GM13977 (cell line): Measurements from ENCODE around the gene DNAH10.

Experiments used
- DNase-seq: peaks from one replicate; pipeline ENCODE4 v3.0.0; 2012; ENCODE audit warnings: low spot score
- CTCF ChIP-seq: IDR thresholded peaks from 2 replicates; pipeline ENCODE4 v1.5.1; 2012; ENCODE audit warnings: mild to moderate bottlenecking, control low read depth; ENCODE audit not compliant: insufficient read depth; ENCODE audit errors: extremely low read depth, missing control alignments
- in situ Hi-C: fragments of 300-500 bp; cut with MboI; formaldehyde crosslinking; loops from one replicate; pipeline ENCODE4 v1.12.0; 2022; ENCODE audit warnings: low sequenced_read_pairs, low pct_unique_long_range_greater_than_20kb, mixed read lengths, inconsistent platforms; ENCODE audit not compliant: unreplicated experiment

Gene DNAH10

DNA sequence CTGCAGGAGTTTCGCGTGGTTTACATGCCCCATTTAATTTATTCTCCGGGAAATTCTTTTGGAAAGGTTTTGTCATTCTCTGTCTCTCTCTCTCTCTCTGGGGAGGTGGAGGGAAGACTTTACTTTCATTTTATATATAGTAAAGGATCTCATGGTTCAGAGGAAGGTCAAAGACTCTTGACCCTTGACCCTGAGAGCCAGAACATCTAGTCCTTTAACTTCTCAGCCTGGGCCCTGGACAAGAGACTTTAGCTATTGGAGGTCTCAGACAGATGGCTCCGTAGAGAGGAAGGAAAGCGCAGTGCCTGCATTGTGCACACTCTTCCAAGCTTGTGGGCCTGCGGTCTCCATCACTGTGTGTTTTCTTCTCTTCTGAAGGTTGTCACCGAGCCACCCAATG is 166.8 kb downstream of the DNAH10 start:
- DNase-seq = no peak
- in situ Hi-C loops = no loop called here
- TF ChIP-seq CTCF = no peak

DNA sequence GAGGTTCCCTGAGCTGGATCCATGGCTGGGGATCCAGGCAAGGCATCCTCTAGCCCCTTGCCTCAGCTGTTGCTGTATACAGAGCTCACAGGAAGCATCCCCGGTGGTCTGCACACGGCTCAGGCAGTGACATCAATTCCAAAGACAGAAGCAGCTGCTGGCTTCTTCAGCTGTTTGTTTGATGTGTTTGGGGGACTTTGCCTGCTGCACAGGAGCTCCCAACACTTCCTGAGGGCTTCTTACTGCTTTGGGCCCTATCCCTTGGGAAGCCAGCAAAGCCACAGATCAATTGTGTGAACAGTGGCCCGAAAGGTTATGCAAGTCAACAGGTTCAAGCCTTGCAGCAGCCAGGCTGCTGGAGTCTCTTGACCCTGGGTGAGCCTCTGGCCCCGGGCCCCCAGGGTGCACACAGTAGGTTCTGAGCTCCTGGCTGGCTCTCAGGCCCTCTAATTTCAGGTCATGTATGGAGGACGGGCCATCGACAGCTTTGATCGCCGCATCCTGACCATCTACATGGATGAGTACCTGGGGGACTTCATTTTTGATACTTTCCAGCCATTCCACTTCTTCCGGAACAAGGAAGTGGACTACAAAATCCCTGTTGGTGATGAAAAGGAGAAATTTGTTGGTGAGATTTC is 168.0 kb downstream of the DNAH10 start:
- TF ChIP-seq CTCF = no peak
- in situ Hi-C loops = no loop called here
- DNase-seq = no peak

GRCh38 chr12:123931686-123932321 is 169.7 kb downstream of the DNAH10 start:
- in situ Hi-C loops = no loop called here
- TF ChIP-seq CTCF = no peak
- no peak for DNase-seq

- TF ChIP-seq CTCF = no peak
- no peak for DNase-seq
- in situ Hi-C loops = no loop called here
Measured at GRCh38 chr12:123933214-123933613, 171.1 kb downstream of the DNAH10 start.

DNA sequence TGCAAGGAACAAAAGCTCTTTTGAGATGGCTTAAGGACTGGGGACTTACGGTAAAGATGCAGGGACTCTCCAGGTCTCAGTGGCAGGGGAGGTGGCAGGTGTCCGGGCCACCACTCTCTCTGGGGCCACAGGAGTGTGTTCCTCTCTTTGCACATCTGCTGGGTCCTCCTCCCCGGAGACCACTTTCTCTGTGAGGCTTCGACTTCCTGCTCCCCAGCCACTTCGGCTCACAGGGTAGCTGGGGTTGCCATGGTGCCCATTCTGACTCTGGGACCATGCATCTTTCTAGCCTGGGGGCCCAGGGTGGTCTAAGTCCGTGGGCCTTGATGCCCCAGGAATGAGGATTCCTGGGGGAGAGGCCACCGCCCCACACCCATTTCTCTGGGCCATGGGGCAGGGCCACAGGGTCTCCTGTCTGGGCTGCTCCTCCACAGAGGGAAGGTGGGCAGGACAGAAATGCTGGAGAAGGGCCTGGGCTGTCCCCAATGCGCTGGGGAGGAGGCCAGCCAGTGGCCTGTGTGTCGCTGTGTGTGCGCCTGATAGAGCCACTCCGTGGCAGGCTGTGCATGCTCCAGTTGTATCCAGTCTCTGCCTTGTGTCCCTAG is 172.0 kb downstream of the DNAH10 start:
- no peak for DNase-seq
- no peak for TF ChIP-seq CTCF
- in situ Hi-C loops = no loop called here

GRCh38 chr12:123934829-123935228 is 172.7 kb downstream of the DNAH10 start:
- in situ Hi-C loops = no loop called here
- DNase-seq = no peak

More at GRCh38 chr12:123934829-123935228, 172.7 kb downstream of the DNAH10 start:
- TF ChIP-seq CTCF = no peak
